NCI-H446 (cell line): ENCODE data around the gene KIF19.

Experiments used
- DNase-seq, 2 experiments: peaks; one replicate each; lab custom pipeline; 2025; lab: John Stamatoyannopoulos, UW

The KIF19 gene

GRCh38 chr17:74339537-74340195 lies 13.6 kb downstream of the KIF19 start:
- no peak for DNase-seq

- no peak for DNase-seq
These were observed 14.5 kb downstream of the KIF19 start for GRCh38 chr17:74340470-74341023.

GRCh38 chr17:74342224-74342623 lies 16.2 kb downstream of the KIF19 start:
- DNase-seq: no peak

GRCh38 chr17:74343121-74343520 lies 17.1 kb downstream of the KIF19 start:
- DNase-seq: no peak

- DNase-seq: no peak
These were observed 17.7 kb downstream of the KIF19 start for GRCh38 chr17:74343526-74344284.

GRCh38 chr17:74344658-74345057 lies 18.6 kb downstream of the KIF19 start:
- DNase-seq: no peak

GRCh38 chr17:74345433-74346241 lies 19.6 kb downstream of the KIF19 start:
- no peak for DNase-seq

GRCh38 chr17:74347646-74348045 lies 21.6 kb downstream of the KIF19 start:
- DNase-seq: no peak

GRCh38 chr17:74349120-74349519 lies 23.1 kb downstream of the KIF19 start:
- no peak for DNase-seq

GRCh38 chr17:74350486-74350885 lies 24.5 kb downstream of the KIF19 start:
- no peak for DNase-seq

- DNase-seq: no peak
These were observed 25.7 kb downstream of the KIF19 start for GRCh38 chr17:74351552-74352210.

- DNase-seq: no peak
These were observed 27.5 kb downstream of the KIF19 start for GRCh38 chr17:74353446-74354060.

GRCh38 chr17:74354123-74354522 lies 28.1 kb downstream of the KIF19 start:
- DNase-seq: no peak

GRCh38 chr17:74354561-74354960 lies 28.5 kb downstream of the KIF19 start:
- DNase-seq: no peak

- DNase-seq: no peak
These were observed 29.0 kb downstream of the KIF19 start for GRCh38 chr17:74355065-74355464.

- no peak for DNase-seq
These were observed 30.8 kb downstream of the KIF19 start for GRCh38 chr17:74356646-74357465.

- no peak for DNase-seq
These were observed 31.4 kb downstream of the KIF19 start for GRCh38 chr17:74357466-74357809.

- no peak for DNase-seq
These were observed 32.7 kb downstream of the KIF19 start for GRCh38 chr17:74358697-74359096.

GRCh38 chr17:74359916-74360315 lies 33.9 kb downstream of the KIF19 start:
- no peak for DNase-seq

- no peak for DNase-seq
These were observed 34.8 kb downstream of the KIF19 start for GRCh38 chr17:74360899-74361229.
